ENCODE results near the gene LAMC3.

- TF ChIP-seq POLR2A (IDR thresholded peaks at IDR 0.05) (no peak), CTCF (IDR thresholded peaks at IDR 0.05) (no peak)
Observed at GRCh38 chr9:131035548-131035947, 26.6 kb downstream of the LAMC3 start.

All from right lobe of liver (tissue), 4 donors.